GM18870 (cell line): ENCODE results near the gene IL1R2.

Experiments
- ATAC-seq: cut with Tn5 transposase; IDR thresholded peaks from one replicate; pipeline ENCODE4 v1.9.1; 2021; ENCODE audit warnings: moderate library complexity; ENCODE audit not compliant: unreplicated experiment

The IL1R2 gene

DNA sequence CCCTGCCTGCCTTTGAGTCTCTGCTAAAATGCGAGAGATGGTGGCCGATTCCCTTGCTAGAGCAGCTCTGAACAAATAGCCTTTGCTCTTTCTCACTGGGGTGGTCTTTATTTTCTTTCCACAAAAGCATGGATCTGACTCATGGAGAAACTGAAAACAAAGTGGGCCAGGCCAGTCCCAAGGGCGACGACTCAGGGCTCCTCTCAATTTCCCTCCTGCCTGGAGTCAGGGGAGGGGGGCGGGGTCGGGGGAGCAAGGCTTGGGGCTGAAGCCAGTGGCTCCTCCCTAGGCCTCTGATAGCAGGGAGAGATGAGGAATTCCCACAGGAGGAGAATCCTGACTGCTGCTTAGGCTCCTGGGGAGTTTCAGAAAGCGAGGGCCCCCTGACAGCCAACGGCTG lies 17.1 kb upstream of the IL1R2 start:
- no peak for ATAC-seq

- ATAC-seq: no peak
Observed at GRCh38 chr2:101975171-101975870, 16.4 kb upstream of the IL1R2 start.

DNA sequence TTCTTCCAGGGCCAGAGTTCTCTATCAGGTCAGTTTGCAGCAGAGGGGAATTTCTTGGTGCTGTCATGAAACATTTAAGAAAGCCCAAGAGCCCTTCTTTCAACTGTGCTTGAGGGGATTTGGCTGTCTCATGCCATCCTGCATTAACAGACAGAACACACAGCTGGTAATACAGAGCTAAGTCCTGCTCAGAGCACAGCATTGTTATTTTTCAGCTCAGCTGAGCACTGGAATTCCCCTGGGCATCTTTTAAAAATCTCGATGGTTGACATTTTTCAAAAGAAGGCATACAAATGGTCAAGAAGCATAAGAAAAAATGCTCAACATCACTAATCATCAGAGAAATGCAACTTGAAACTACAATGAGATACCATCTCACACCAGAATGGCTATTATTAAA lies 14.9 kb upstream of the IL1R2 start:
- ATAC-seq: no peak

- ATAC-seq: no peak
Observed at GRCh38 chr2:101980368-101980767, 11.4 kb upstream of the IL1R2 start.

GRCh38 chr2:101981066-101981465 lies 10.7 kb upstream of the IL1R2 start:
- no peak for ATAC-seq

GRCh38 chr2:101981504-101981903 lies 10.3 kb upstream of the IL1R2 start:
- no peak for ATAC-seq

DNA sequence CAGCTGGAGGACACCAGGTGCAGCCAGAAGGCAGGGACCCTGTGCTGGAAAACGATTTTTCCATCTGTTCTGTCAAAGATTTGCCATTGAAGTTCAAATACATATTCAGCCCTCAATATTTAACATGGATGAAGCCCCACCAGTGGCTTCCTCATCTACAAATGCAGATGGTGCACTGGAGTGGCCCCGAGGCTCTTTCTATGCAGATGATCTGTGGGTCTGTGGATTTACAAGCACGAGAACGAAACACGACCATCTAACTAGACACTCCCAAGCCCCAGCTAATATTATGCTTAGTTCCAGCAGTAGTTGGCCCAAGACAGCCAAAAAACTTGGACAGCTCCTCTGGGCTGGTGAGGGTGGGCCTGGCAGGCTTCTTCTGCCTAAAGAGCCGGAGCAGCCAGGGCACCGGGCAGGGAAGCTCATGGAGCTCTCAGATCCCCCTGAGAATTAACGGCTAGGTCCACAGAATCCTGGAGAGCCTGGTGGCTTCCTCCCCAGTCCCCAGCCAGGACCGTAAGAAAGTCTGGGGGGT lies 9.2 kb upstream of the IL1R2 start:
- ATAC-seq: no peak

GRCh38 chr2:101983486-101983885 lies 8.3 kb upstream of the IL1R2 start:
- ATAC-seq: no peak

DNA sequence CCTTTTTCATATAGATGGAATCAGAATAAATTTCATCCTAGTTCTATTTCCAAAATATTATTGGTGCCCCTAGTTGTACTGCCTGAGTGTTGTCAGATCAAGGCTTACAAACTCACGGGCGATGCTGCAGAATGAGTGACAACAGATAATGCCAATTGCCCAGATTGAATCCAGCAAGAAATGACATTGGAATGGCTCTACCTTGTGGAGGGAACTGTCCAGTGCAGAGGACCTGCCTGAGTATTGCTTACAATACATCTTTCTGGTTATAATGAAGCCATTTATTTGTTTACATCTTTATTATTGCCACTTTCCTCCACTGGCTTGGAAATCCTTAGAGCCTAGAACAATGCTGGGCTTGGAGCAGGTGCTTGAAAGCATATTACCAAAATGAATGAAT lies 7.8 kb upstream of the IL1R2 start:
- no peak for ATAC-seq

GRCh38 chr2:101984656-101985055 lies 7.1 kb upstream of the IL1R2 start:
- ATAC-seq: no peak

DNA sequence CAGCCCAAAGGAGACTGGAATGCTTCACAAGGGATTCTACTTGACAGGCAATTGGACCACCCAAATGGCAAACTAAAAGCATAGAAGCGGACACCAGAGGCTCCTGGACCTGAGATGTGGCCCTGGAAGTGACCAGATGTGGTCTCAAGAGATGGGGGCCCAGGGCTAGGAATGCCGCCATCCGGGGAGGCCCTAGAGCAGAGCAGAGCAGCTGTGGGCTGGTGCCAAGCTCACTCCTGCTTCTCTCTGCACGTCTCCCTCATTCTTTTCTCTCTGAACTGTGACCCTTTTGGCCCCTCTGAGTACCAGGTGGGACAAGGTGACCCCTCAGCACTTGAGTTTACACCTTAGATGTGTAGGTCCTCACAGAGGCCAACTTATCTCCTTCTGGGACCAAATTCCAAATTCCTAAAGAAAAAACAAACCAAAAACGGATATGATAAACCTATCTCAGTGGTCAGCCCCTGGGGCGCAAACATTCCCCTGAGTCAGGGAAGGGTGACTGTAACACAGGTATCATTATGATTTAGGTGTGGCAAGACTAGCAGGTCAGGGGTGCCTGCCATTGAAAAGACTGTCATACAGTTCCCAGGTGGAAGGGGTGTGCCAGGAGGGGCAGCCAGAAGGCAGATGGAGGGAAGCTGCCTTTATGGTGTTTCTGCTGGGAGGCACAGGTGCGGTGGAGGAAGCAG lies 6.5 kb upstream of the IL1R2 start:
- ATAC-seq: no peak

DNA sequence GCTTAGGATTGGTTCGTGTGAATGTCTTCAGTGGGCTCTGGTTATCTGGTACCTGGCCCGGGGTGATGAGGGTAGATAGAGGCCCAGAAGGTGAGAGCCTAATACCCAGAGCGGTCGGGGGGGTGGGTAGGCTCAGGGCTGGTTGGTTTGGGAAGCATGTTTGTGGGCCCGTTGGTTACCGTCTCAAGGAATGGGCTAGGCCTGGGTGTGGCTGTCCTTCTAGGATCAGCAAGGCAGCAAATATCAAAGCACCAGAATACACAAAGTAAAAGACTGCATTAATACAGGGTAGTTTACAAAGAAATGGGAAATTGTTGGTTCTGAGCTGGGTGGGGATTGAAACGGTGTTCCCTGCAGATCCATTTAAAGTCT lies 6.0 kb upstream of the IL1R2 start:
- no peak for ATAC-seq

DNA sequence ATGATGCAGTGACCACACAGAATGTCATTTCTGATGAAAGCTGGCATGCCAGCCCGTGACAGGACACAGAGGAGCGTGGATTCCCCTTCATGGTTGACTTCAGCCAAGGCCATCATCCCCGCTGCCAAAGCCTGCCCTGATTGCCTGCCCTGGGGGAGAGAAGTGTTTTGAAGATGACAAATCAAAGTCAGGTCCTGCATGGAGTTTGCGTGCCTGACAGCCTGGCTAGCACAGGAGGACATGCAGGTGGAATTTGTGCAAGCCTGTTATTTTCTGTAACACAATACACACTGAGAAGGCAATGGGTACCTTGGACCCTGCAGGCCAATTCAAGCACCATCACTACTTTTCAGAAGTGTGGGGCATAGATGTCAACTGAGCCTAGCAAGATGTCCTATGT lies 5.4 kb upstream of the IL1R2 start:
- no peak for ATAC-seq

- no peak for ATAC-seq
Observed at GRCh38 chr2:101986804-101987740, 4.7 kb upstream of the IL1R2 start.

- ATAC-seq: no peak
Observed at GRCh38 chr2:101987832-101988231, 3.9 kb upstream of the IL1R2 start.

GRCh38 chr2:101988541-101988940 lies 3.2 kb upstream of the IL1R2 start:
- no peak for ATAC-seq

GRCh38 chr2:101989740-101990460 lies 1.9 kb upstream of the IL1R2 start:
- no peak for ATAC-seq

- no peak for ATAC-seq
Observed at GRCh38 chr2:101993772-101994171, 2.0 kb downstream of the IL1R2 start.

GRCh38 chr2:101995019-101995418 lies 3.3 kb downstream of the IL1R2 start:
- no peak for ATAC-seq

DNA sequence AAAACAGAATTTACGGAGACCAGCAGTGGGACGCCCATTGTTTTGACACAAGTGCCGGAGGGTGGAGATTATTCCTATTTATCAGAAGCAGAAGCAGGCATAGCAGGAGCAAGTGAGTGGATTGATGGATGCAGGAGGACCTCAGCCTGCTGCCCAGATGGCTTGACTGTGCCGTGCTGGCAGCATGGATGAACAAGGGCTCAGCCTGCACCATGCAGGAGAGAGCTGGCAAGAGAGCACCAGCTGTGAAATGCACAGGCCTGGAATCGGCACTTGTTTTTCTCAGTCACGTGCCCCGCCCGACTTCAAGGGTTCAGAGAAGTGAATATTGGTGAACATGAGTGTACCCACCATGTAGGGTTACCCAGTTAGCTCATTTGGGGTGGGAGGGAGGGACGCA lies 4.0 kb downstream of the IL1R2 start:
- no peak for ATAC-seq

DNA sequence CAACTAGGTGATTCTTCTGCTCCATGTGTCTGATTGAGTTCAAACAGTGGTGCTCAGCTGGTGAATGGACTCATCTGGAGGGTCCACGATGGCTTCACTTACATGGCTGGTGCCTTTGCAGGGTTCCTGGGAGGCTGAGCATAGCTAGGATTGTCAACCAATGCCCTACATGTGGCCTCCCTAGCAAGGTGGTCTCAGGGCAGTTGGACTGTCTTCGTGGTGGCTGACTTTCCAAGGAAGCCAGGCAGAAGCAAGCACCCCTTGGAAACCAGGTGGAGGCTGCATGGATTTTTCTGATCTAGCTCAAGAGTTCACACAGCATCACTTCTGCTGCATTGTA lies 6.8 kb downstream of the IL1R2 start:
- ATAC-seq: no peak
